SK-N-SH (cell line): Measurements from ENCODE around the gene PITHD1. TPM values are rescaled to one million over a fixed set of nuclear protein-coding genes. Genes with fewer than 3 reads are reported as not detected.

Source experiments
- CTCF ChIA-PET: fragments of 300-600, 350-600 bp; formaldehyde crosslinking; extraction: SDS; loops from one replicate; lab custom pipeline; 2021; lab: Yijun Ruan, JAX
- POLR2A ChIA-PET: fragments of 350-600 bp; sonication (Branson Sonifier 250); formaldehyde crosslinking; extraction: SDS; loops from one replicate; lab custom pipeline; 2020; ENCODE audit warnings: antibody characterized with exemption, inconsistent platforms; lab: Yijun Ruan, JAX
- DNase-seq: peaks from one replicate; pipeline ENCODE4 v3.0.0; 2012
- H2AFZ ChIP-seq: fragments of 200-600 bp; sonication (generic); 2 replicates; pipeline ENCODE4 v1.8.1; 2016; ENCODE audit warnings: antibody characterized with exemption, mild to moderate bottlenecking, low read depth
- H3F3A ChIP-seq: fragments of 200-600 bp; sonication (generic); replicated peaks from 2 replicates; pipeline ENCODE3; 2016; ENCODE audit warnings: antibody characterized with exemption, mild to moderate bottlenecking; ENCODE audit not compliant: insufficient read depth
- H3K27ac ChIP-seq, 2 experiments: fragments of 200-500 bp in 1 of 2; fragments of 200-600 bp in 1 of 2; sonication (Bioruptor generic) in 1 of 2; sonication (generic), shearing (Covaris generic) in 1 of 2; 2 replicates each; pipeline versions ENCODE4 v1.5.1 to v1.6.1; 2014 to 2016; ENCODE audit warnings: low read depth in 2 of 2, inconsistent platforms in 1 of 2, low read length in 1 of 2, mild to moderate bottlenecking in 1 of 2, mixed read lengths in 1 of 2
- H3K27me3 ChIP-seq: fragments of 200-600 bp; sonication (generic), shearing (Covaris generic); 2 replicates; pipeline ENCODE4 v1.6.1; 2016; ENCODE audit warnings: mixed run types; ENCODE audit not compliant: insufficient read depth
- H3K36me3 ChIP-seq, 2 experiments: fragments of 200-500 bp in 1 of 2; fragments of 200-600 bp in 1 of 2; sonication (Bioruptor generic) in 1 of 2; sonication (generic) in 1 of 2; replicated peaks in 1 of 2; 2 replicates each; pipeline versions ENCODE3 to v1.5.1; 2014 to 2016; ENCODE audit warnings: low read length in 1 of 2, mild to moderate bottlenecking in 1 of 2; ENCODE audit not compliant: insufficient read depth in 2 of 2, control insufficient read depth in 1 of 2
- H3K4me1 ChIP-seq, 2 experiments: fragments of 200-500 bp in 1 of 2; fragments of 200-600 bp in 1 of 2; sonication (Bioruptor generic) in 1 of 2; sonication (generic), shearing (Covaris generic) in 1 of 2; 2 replicates each; pipeline versions ENCODE4 v1.5.1 to v1.6.1; 2014 to 2016; ENCODE audit warnings: low read depth in 1 of 2, low read length in 1 of 2, mixed run types in 1 of 2; ENCODE audit not compliant: insufficient read depth in 2 of 2, control insufficient read depth in 1 of 2
- H3K4me2 ChIP-seq: fragments of 200-600 bp; sonication (generic), shearing (Covaris generic); 2 replicates; pipeline ENCODE4 v1.6.1; 2017; ENCODE audit warnings: mixed run types
- H3K4me3 ChIP-seq, 2 experiments: fragments of 200-500 bp in 1 of 2; fragments of 200-600 bp in 1 of 2; sonication (Bioruptor generic) in 1 of 2; sonication (generic), shearing (Covaris generic) in 1 of 2; 2 replicates each; pipeline versions ENCODE4 v1.5.1 to v1.8.1; 2014 to 2016; ENCODE audit warnings: low read depth in 2 of 2, inconsistent platforms in 1 of 2, low read length in 1 of 2, mild to moderate bottlenecking in 1 of 2, mixed read lengths in 1 of 2, moderate library complexity in 1 of 2
- H3K79me2 ChIP-seq: fragments of 200-600 bp; sonication (generic); 2 replicates; pipeline ENCODE4 v1.8.1; 2017; ENCODE audit warnings: mild to moderate bottlenecking; ENCODE audit not compliant: insufficient read depth
- H3K9ac ChIP-seq: fragments of 200-600 bp; sonication (generic); 2 replicates; pipeline ENCODE4 v1.6.1; 2017; ENCODE audit warnings: mixed run types
- H3K9me2 ChIP-seq: fragments of 200-600 bp; sonication (generic); 2 replicates; pipeline ENCODE4 v1.6.1; 2017; ENCODE audit warnings: mixed run types
- H3K9me3 ChIP-seq: fragments of 200-600 bp; sonication (generic); 2 replicates; pipeline ENCODE4 v1.6.1; 2017; ENCODE audit warnings: mixed run types, mild to moderate bottlenecking, moderate library complexity
- H4K20me1 ChIP-seq: fragments of 200-600 bp; sonication (generic); 2 replicates; pipeline ENCODE4 v1.6.1; 2017; ENCODE audit warnings: mild to moderate bottlenecking, mixed run types; ENCODE audit not compliant: insufficient read depth
- EP300 ChIP-seq, 2 experiments: IDR thresholded peaks; 2 replicates each; pipeline versions ENCODE4 v1.4.0 to v1.6.1; 2012; ENCODE audit warnings: borderline replicate concordance in 1 of 2, low read depth in 1 of 2, low read length in 1 of 2
- FOXJ3 ChIP-seq: sonication (generic); formaldehyde crosslinking; IDR thresholded peaks from 2 replicates; pipeline ENCODE4 v1.5.1; 2020; ENCODE audit warnings: mild to moderate bottlenecking, missing genetic modification reagents
- JUND ChIP-seq: IDR thresholded peaks from 2 replicates; pipeline ENCODE4 v1.4.0; 2012
- MEF2A ChIP-seq: IDR thresholded peaks from 2 replicates; pipeline ENCODE4 v1.4.0; 2012; ENCODE audit warnings: low read depth, borderline replicate concordance
- RAD21 ChIP-seq: IDR thresholded peaks from 2 replicates; pipeline ENCODE4 v1.6.1; 2012; ENCODE audit warnings: mild to moderate bottlenecking, low read length
- RFX5 ChIP-seq: IDR thresholded peaks from 2 replicates; pipeline ENCODE4 v1.6.1; 2012; ENCODE audit warnings: mild to moderate bottlenecking, improper control_type of control experiment, low read length
- RXRA ChIP-seq: IDR thresholded peaks from 2 replicates; pipeline ENCODE4 v1.4.0; 2012; ENCODE audit warnings: low read depth, mild to moderate bottlenecking, borderline replicate concordance
- SMC3 ChIP-seq: IDR thresholded peaks from 2 replicates; pipeline ENCODE4 v1.6.1; 2012; ENCODE audit warnings: low read depth, low read length, improper control_type of control experiment
- TCF12 ChIP-seq: IDR thresholded peaks from 2 replicates; pipeline ENCODE4 v1.4.0; 2012
- WGBS: methylation state at CpG from one replicate; pipeline ENCODE4 v1.1.6; 2017; ENCODE audit warnings: low lambda C conversion rate; 5-methylcytosine and 5-hydroxymethylcytosine counted together
- polyA plus RNA-seq, 3 experiments: library from polyadenylated mRNA; depleted of rRNA; stranded (reverse); fragments of >200 nt; gene quantifications; 2 replicates each; pipeline ENCODE4 v1.2.3, GENCODE V29; 2012
- TF ChIP-seq, protein P1 (sequence below): IDR thresholded peaks from 2 replicates; pipeline ENCODE4 v1.4.0; 2012; ENCODE audit warnings: low read depth
- TF ChIP-seq, protein P2 (sequence below): fragments of 200-600 bp; sonication (generic); IDR thresholded peaks from 2 replicates; pipeline ENCODE4 v1.6.1; 2017; ENCODE audit warnings: antibody characterized with exemption, mild to moderate bottlenecking, moderate library complexity
- TF ChIP-seq, protein P3 (sequence below): IDR thresholded peaks from 2 replicates; pipeline ENCODE4 v1.4.0; 2012; ENCODE audit warnings: low read depth, borderline replicate concordance

Gene PITHD1
- polyA plus RNA-seq, 1 of the 3 experiments (the other 2 are of a cell fraction), result 36.3 TPM

DNA sequence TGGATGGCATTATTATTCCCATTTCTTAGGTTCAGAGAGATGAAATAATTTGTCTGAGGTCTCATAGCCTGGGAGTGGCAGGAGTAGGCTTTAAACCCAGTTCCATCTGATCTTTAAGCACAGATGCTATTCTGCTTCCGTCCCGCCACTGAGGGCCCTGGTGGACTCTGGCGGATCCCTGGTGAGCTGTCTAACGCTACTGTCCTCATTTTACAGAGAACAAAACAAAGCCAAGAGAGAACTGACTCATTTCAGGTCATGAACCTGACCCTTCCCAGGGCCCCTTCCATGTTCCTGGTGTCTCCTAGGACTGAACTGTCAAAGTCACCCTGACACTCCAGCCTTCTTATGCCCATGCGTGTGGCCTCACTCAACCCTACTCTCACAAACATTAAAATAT lies 25.5 kb downstream of the PITHD1 start:
- Histone ChIP-seq H3K79me2 (no peaks in the 10 kb centered on the region), H2AFZ (no peak overlapping the region), H3K27ac (no peak overlapping the region), H3K27me3 (no peaks in the 10 kb centered on the region), H3K36me3 (peaks cover 0 to 3% of the 10 kb centered on the region in 2 experiments), H3F3A (peaks cover 15% of the 10 kb centered on the region), H3K9ac (no peak overlapping the region), H3K9me2 (no peaks in the 10 kb centered on the region), H3K4me1 (peaks cover 5 to 29% of the 10 kb centered on the region in 2 experiments; a peak in 1 of 4 replicates), H3K9me3 (no peaks in the 10 kb centered on the region), H3K4me3 (no peak overlapping the region), H4K20me1 (no peaks in the 10 kb centered on the region), H3K4me2 (no peak overlapping the region)
- POLR2A ChIA-PET, result no interaction called here
- WGBS, result 95% methylated on average over 5 of the region's 5 CpGs
- CTCF ChIA-PET, result interaction anchor here (1.0 to 4.3 kb wide), 2 partner anchors 26 to 113 kb away, joined by 3 to 26 read pairs; no protein-coding TSS in a partner anchor
- DNase-seq, result no peak
- TF ChIP-seq, protein P1, sequence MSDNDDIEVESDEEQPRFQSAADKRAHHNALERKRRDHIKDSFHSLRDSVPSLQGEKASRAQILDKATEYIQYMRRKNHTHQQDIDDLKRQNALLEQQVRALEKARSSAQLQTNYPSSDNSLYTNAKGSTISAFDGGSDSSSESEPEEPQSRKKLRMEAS, result no peak
- TF ChIP-seq RXRA, result no peak

DNA sequence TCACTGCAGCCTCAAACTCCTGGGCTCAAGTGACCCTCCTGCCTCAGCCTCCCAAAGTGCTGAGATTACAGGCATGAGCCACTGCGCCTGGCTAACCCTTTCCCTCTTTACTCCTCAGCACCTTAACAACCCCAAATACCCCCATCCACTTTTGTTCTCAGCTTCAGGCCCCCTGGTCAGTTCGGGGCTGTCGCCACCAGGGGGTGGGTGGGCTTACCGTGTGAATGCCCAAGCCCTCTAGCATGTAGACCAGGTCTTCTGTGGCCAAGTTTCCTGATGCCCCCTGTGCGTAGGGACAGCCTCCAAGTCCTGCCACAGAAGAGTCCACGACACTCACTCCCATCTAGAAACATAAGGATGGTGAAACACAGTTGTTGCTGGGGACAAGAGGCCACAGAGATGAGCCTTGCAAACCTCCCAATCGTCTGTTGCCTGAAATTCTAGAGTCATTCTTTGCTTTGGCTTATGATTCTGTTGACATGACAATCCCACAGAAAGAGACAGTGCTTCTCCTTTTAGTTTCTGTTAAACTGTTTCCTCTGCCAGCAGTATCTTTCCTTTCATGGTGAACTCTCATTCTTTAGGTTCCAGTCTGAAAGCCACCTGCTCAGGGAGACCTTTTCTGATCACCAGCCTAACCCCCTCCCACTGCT lies 26.1 kb downstream of the PITHD1 start:
- Histone ChIP-seq H3K4me3 (no peak overlapping the region), H3F3A (peaks cover 9% of the 10 kb centered on the region), H3K4me1 (peaks cover 5 to 23% of the 10 kb centered on the region in 2 experiments; a peak in 1 of 4 replicates), H3K27ac (no peak overlapping the region), H3K79me2 (no peaks in the 10 kb centered on the region), H3K9ac (no peak overlapping the region), H3K36me3 (no peaks in the 10 kb centered on the region), H4K20me1 (no peaks in the 10 kb centered on the region), H3K27me3 (no peaks in the 10 kb centered on the region), H3K4me2 (no peak overlapping the region), H2AFZ (no peak overlapping the region), H3K9me2 (no peaks in the 10 kb centered on the region), H3K9me3 (no peaks in the 10 kb centered on the region)
- TF ChIP-seq EP300 (IDR thresholded peaks at IDR 0.05; ENCODE audit: borderline replicate concordance in 1 of 2, low read depth in 1 of 2, low read length in 1 of 2) (no peak), SMC3 (peak; percentile 13; the same call in 1 of the 2 replicates), FOXJ3 (CRISPR knock-in tag) (no peak), JUND (no peak), RAD21 (peak; percentile 26), TCF12 (no peak), MEF2A (no peak), RFX5 (no peak)
- TF ChIP-seq, protein P2, sequence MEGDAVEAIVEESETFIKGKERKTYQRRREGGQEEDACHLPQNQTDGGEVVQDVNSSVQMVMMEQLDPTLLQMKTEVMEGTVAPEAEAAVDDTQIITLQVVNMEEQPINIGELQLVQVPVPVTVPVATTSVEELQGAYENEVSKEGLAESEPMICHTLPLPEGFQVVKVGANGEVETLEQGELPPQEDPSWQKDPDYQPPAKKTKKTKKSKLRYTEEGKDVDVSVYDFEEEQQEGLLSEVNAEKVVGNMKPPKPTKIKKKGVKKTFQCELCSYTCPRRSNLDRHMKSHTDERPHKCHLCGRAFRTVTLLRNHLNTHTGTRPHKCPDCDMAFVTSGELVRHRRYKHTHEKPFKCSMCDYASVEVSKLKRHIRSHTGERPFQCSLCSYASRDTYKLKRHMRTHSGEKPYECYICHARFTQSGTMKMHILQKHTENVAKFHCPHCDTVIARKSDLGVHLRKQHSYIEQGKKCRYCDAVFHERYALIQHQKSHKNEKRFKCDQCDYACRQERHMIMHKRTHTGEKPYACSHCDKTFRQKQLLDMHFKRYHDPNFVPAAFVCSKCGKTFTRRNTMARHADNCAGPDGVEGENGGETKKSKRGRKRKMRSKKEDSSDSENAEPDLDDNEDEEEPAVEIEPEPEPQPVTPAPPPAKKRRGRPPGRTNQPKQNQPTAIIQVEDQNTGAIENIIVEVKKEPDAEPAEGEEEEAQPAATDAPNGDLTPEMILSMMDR, result peak; percentile 43
- TF ChIP-seq, protein P3, sequence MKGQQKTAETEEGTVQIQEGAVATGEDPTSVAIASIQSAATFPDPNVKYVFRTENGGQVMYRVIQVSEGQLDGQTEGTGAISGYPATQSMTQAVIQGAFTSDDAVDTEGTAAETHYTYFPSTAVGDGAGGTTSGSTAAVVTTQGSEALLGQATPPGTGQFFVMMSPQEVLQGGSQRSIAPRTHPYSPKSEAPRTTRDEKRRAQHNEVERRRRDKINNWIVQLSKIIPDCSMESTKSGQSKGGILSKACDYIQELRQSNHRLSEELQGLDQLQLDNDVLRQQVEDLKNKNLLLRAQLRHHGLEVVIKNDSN, result no peak
- CTCF ChIA-PET, result interaction anchor here (1.0 to 4.3 kb wide), 2 partner anchors 25 to 112 kb away, joined by 3 to 26 read pairs; no protein-coding TSS in a partner anchor
- POLR2A ChIA-PET, result no interaction called here
- 61% methylated on average over 5 of the region's 7 CpGs for WGBS
- DNase-seq, result peak; percentile 48
